Measurements from ENCODE around the gene TBK1. TPM values are rescaled to one million over a fixed set of nuclear protein-coding genes. Genes with fewer than 3 reads are reported as not detected.
A peak's percentile ranks its signal among the peaks of the same experiment; 100 is the strongest.

The TBK1 gene
- total RNA-seq, 6 donors from 2014 or later = 12.9 to 49.0 (median 16.7) TPM

DNA sequence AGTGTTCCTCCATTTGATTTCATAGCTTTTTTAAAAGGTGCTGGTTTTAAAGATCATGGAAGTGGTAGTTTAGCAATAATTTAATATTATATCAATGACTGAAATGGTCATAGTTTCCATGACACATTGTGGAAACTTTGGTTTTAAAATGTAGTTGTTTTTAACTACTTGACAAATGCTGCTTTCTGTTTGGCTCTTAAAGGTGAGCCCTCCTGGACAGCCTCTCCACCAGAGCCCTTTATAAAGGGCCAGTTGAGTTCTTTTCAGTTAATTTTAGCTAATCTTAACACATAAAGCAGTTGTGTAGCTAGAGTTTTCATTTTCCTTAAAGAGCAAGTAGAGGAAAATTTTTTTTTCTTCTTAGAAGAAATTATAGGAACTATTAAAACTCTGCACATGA, 33.7 kb upstream of the TBK1 start:
- ATAC-seq (ENCODE audit: low FRiP score in 2 of 2) (no peak), DNase-seq (no peak)
- Histone ChIP-seq H3K4me1 (no peaks in the 10 kb centered on the region), H3K4me3 (no peak overlapping the region), H3K27ac (no peak overlapping the region), H3K36me3 (peaks cover 30 to 100% (median 57%) of the 10 kb centered on the region in 4 donors), H3K27me3 (no peaks in the 10 kb centered on the region), H3K9me3 (no peaks in the 10 kb centered on the region)
- TF ChIP-seq POLR2AphosphoS5 (IDR thresholded peaks at IDR 0.05) = no peak
- TF ChIP-seq, protein P1, sequence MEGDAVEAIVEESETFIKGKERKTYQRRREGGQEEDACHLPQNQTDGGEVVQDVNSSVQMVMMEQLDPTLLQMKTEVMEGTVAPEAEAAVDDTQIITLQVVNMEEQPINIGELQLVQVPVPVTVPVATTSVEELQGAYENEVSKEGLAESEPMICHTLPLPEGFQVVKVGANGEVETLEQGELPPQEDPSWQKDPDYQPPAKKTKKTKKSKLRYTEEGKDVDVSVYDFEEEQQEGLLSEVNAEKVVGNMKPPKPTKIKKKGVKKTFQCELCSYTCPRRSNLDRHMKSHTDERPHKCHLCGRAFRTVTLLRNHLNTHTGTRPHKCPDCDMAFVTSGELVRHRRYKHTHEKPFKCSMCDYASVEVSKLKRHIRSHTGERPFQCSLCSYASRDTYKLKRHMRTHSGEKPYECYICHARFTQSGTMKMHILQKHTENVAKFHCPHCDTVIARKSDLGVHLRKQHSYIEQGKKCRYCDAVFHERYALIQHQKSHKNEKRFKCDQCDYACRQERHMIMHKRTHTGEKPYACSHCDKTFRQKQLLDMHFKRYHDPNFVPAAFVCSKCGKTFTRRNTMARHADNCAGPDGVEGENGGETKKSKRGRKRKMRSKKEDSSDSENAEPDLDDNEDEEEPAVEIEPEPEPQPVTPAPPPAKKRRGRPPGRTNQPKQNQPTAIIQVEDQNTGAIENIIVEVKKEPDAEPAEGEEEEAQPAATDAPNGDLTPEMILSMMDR (IDR thresholded peaks at IDR 0.05) = no peak
- TF ChIP-seq POLR2A (IDR thresholded peaks at IDR 0.05) = no peak
- TF ChIP-seq EP300 (IDR thresholded peaks at IDR 0.05) = no peak

DNA sequence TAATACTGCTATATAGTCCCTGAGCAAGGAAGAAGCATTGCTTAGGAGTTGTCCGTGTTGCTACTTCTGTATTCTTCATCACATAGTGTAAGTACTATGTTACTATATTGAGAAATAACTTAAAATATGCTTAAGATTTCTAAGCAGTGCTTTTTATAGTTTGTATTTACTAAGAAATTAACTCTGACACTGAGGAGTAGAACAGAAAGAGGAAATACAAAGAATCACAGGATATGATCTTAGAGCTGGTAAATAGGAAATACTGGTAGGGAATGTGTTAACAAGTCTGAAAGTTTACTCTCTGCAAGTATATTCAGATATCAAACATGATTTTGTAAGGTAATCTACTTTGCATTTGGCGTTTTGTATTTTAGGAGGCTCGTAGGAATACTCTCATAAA, 32.2 kb upstream of the TBK1 start:
- Histone ChIP-seq H3K27ac (peak overlapping the region in 2 of 4 donors; percentile 49 to 62), H3K27me3 (no peaks in the 10 kb centered on the region), H3K9me3 (no peaks in the 10 kb centered on the region), H3K36me3 (peaks cover 37 to 100% (median 62%) of the 10 kb centered on the region in 4 donors), H3K4me3 (no peak overlapping the region), H3K4me1 (no peaks in the 10 kb centered on the region)
- TF ChIP-seq POLR2A (IDR thresholded peaks at IDR 0.05) = no peak
- TF ChIP-seq, protein P1 (IDR thresholded peaks at IDR 0.05) = no peak
- no peak for TF ChIP-seq POLR2AphosphoS5 (IDR thresholded peaks at IDR 0.05)
- no peak for TF ChIP-seq EP300 (IDR thresholded peaks at IDR 0.05)
- 63 to 71% methylated on average over 3 of the region's 3 CpGs for WGBS, 2 donors
- DNase-seq = no peak
- ATAC-seq (ENCODE audit: low FRiP score in 2 of 2) = no peak

DNA sequence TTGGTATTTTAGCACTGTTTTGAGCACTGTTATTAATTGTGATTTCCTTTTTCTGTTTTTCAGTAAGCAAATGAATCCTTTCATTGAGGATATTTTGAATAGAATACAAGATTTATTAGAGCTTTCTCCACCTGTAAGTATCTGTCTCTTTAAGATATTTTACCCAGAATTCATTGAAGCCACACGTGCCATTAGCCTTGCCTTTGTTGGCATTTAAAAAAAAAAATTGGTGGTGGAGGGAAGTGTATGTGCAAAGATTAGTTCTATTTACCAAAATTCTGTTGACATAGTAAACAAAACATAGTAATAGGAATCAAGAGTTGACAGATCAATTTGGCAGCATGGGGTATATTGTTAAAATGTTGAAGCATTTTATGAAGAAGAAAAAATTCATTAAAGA, 23.9 kb upstream of the TBK1 start:
- ATAC-seq (ENCODE audit: low FRiP score in 2 of 2) = no peak
- peaks cover 39 to 100% (median 77%) of the 10 kb centered on the region in 4 donors for H3K36me3 ChIP-seq

DNA sequence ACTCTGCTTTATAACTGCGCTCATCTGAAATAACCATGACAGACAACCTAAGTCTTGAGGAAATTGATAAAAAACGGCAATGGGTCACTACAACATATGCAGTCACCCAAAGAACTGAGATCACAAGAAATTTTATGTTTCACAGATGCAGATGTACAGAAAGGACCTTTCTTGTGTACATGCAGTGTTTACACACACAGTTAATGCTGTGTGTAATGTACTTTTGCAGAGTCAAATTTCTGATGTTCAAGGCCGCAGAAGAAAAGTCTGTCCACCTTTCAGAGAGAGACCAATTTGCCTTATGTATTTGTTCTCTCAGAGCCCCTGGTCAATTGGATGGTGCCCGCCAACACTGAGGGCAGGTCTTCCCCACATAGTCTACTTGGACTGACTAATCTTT, 23.0 kb upstream of the TBK1 start:
- TF ChIP-seq POLR2AphosphoS5 (IDR thresholded peaks at IDR 0.05) (no peak), POLR2A (IDR thresholded peaks at IDR 0.05) (no peak), EP300 (IDR thresholded peaks at IDR 0.05) (no peak)
- TF ChIP-seq, protein P1 (IDR thresholded peaks at IDR 0.05) = no peak

More for the DNA sequence above, 23.9 kb upstream of the TBK1 start:
- no peak for DNase-seq
- no peak overlapping the region for H3K4me3 ChIP-seq
- 19 to 28% methylated on average over 1 of the region's 1 CpG for WGBS, 2 donors
- H3K27me3 ChIP-seq = no peaks in the 10 kb centered on the region
- H3K4me1 ChIP-seq = no peaks in the 10 kb centered on the region
- TF ChIP-seq POLR2A (IDR thresholded peaks at IDR 0.05) = no peak
- TF ChIP-seq POLR2AphosphoS5 (IDR thresholded peaks at IDR 0.05) = no peak
- TF ChIP-seq, protein P1 (IDR thresholded peaks at IDR 0.05) = no peak
- no peak for TF ChIP-seq EP300 (IDR thresholded peaks at IDR 0.05)
- H3K27ac ChIP-seq = no peak overlapping the region
- H3K9me3 ChIP-seq = no peaks in the 10 kb centered on the region

GRCh38 chr12:64430886-64431285, 21.0 kb upstream of the TBK1 start:
- H3K27ac ChIP-seq = no peak overlapping the region
- DNase-seq = no peak
- no peak for ATAC-seq (ENCODE audit: low FRiP score in 2 of 2)
- no peaks in the 10 kb centered on the region for H3K4me1 ChIP-seq
- TF ChIP-seq, protein P1 (IDR thresholded peaks at IDR 0.05) = no peak
- TF ChIP-seq POLR2A (IDR thresholded peaks at IDR 0.05) = no peak
- H3K27me3 ChIP-seq = no peaks in the 10 kb centered on the region
- H3K36me3 ChIP-seq = peaks cover 25 to 100% (median 81%) of the 10 kb centered on the region in 4 donors
- H3K4me3 ChIP-seq = no peak overlapping the region
- 72 to 86% methylated on average over 2 of the region's 2 CpGs for WGBS, 2 donors
- H3K9me3 ChIP-seq = no peaks in the 10 kb centered on the region

More for the DNA sequence above, 23.0 kb upstream of the TBK1 start:
- ATAC-seq (ENCODE audit: low FRiP score in 2 of 2) (no peak), DNase-seq (no peak)
- no peaks in the 10 kb centered on the region for H3K4me1 ChIP-seq
- 90 to 99% methylated on average over 4 of the region's 4 CpGs for WGBS, 2 donors
- H3K9me3 ChIP-seq = no peaks in the 10 kb centered on the region
- H3K4me3 ChIP-seq = no peak overlapping the region
- no peaks in the 10 kb centered on the region for H3K27me3 ChIP-seq
- H3K27ac ChIP-seq = no peak overlapping the region
- peaks cover 31 to 100% (median 77%) of the 10 kb centered on the region in 4 donors for H3K36me3 ChIP-seq

Data from upper lobe of left lung (tissue), 6 donors.